HepG2 (cell line): ENCODE results near the gene FOXK2. TPM values are rescaled to one million over a fixed set of nuclear protein-coding genes. Genes with fewer than 3 reads are reported as not detected.
"Not testable (repeated sequence)": the region's sequence is repeated elsewhere in the genome, so short reads cannot be mapped to it uniquely, and the experiment has no call there.

ENCODE experiments used
- ATAC-seq: fragments of 200-7000 bp; cut with Tn5 transposase; 3 replicates; pipeline ENCODE4 v1.9.1; 2020; ENCODE audit warnings: mild to moderate bottlenecking, moderate library complexity
- BruUV-seq: library from RNA; stranded (reverse); fragments of 400-500 nt; replicated peaks from 2 replicates; lab custom pipeline; 2021; lab: Mats Ljungman, UMichigan
- CTCF ChIA-PET: fragments of 300-600 bp; formaldehyde crosslinking; extraction: SDS; loops from one replicate; lab custom pipeline; 2021; ENCODE audit warnings: low total read pairs, inconsistent platforms, low intra/inter-chr PET ratio; lab: Yijun Ruan, JAX
- POLR2A ChIA-PET: fragments of 350-600 bp; sonication (Branson Sonifier 250); formaldehyde crosslinking; loops from one replicate; lab custom pipeline; 2020; ENCODE audit warnings: antibody characterized with exemption, inconsistent platforms; lab: Yijun Ruan, JAX
- DNase-seq: peaks from one replicate; pipeline ENCODE4 v3.0.0-alpha.2; 2015; ENCODE audit warnings: low spot score
- FAIRE-seq: peaks from 3 replicates; lab custom pipeline; 2011; peaks lifted over from hg19 to GRCh38; lab: Jason Lieb, UNC
- H2AFZ ChIP-seq: one replicate; pipeline ENCODE4 v1.6.1; 2011; ENCODE audit warnings: low read length, inconsistent platforms
- H3K27ac ChIP-seq: fragments of 300-600 bp; 3 replicates; pipeline ENCODE4 v1.8.0; 2011; ENCODE audit warnings: mixed run types, mild to moderate bottlenecking, mixed read lengths, low read length, inconsistent platforms; ENCODE audit not compliant: insufficient read depth; ENCODE audit errors: extremely low read length
- H3K27me3 ChIP-seq, 2 experiments: fragments of 200-600 bp in 1 of 2; 2 replicates in 1 of 2; 3 replicates in 1 of 2; pipeline versions ENCODE4 v1.6.0 to v1.8.0; 2011; ENCODE audit warnings: low read length in 2 of 2, mild to moderate bottlenecking in 2 of 2, moderate library complexity in 2 of 2, inconsistent platforms in 1 of 2; ENCODE audit not compliant: insufficient read depth in 2 of 2, control insufficient read depth in 1 of 2
- H3K36me3 ChIP-seq, 2 experiments: fragments of 200-600 bp in 1 of 2; replicated peaks in 1 of 2; 2 replicates in 1 of 2; 3 replicates in 1 of 2; pipeline versions ENCODE4 v1.5.1 to v1.8.0; 2011; ENCODE audit warnings: low read length in 2 of 2, inconsistent platforms in 1 of 2; ENCODE audit not compliant: insufficient read depth in 2 of 2, control insufficient read depth in 1 of 2
- H3K4me1 ChIP-seq: 2 replicates; pipeline ENCODE4 v1.5.1; 2012; ENCODE audit warnings: low read length, inconsistent platforms; ENCODE audit not compliant: insufficient read depth
- H3K4me2 ChIP-seq: 2 replicates; pipeline ENCODE4 v1.6.0; 2011; ENCODE audit warnings: low read depth, low read length, inconsistent platforms
- H3K4me3 ChIP-seq, 3 experiments: fragments of 200-600 bp in 1 of 3; sonication (generic), shearing (Covaris generic) in 1 of 3; replicated peaks in 1 of 3; 2 replicates each; pipeline ENCODE4 v1.5.1; 2011 to 2016; ENCODE audit warnings: low read length in 3 of 3, inconsistent platforms in 2 of 3, low read depth in 2 of 3, mild to moderate bottlenecking in 2 of 3, control low read depth in 1 of 3, mixed read lengths in 1 of 3; ENCODE audit not compliant: insufficient read depth in 1 of 3
- H3K79me2 ChIP-seq: one replicate; pipeline ENCODE4 v1.6.1; 2011; ENCODE audit warnings: low read length, inconsistent platforms; ENCODE audit not compliant: insufficient read depth
- H3K9ac ChIP-seq: 2 replicates; pipeline ENCODE4 v1.6.0; 2011; ENCODE audit warnings: mild to moderate bottlenecking, low read depth, low read length, inconsistent platforms; ENCODE audit not compliant: insufficient read depth
- H3K9me3 ChIP-seq: 2 replicates; pipeline ENCODE4 v1.5.1; 2012; ENCODE audit warnings: mild to moderate bottlenecking, low read length
- H4K20me1 ChIP-seq: 2 replicates; pipeline ENCODE4 v1.6.0; 2011; ENCODE audit warnings: inconsistent platforms, mild to moderate bottlenecking, low read length, moderate library complexity; ENCODE audit not compliant: insufficient read depth
- AGO2 ChIP-seq: fragments of 200-400 bp; formaldehyde crosslinking; optimal IDR thresholded peaks from 2 replicates; pipeline ENCODE3; 2017; ENCODE audit warnings: mild to moderate bottlenecking, low read depth, low read length, moderate library complexity
- FOXK1 ChIP-seq: sonication (generic); formaldehyde crosslinking; IDR thresholded peaks from 2 replicates; pipeline ENCODE4 v1.4.0; 2020; ENCODE audit warnings: low read depth, missing genetic modification reagents, borderline replicate concordance
- HNRNPLL ChIP-seq: fragments of 200-400 bp; formaldehyde crosslinking; IDR thresholded peaks from 2 replicates; pipeline ENCODE4 v1.6.1; 2017; ENCODE audit warnings: mild to moderate bottlenecking, low read depth, low read length; ENCODE audit not compliant: poor library complexity, severe bottlenecking
- MXI1 ChIP-seq: IDR thresholded peaks from 3 replicates; pipeline ENCODE4 v1.6.1; 2012; ENCODE audit warnings: low read depth, low read length, inconsistent platforms, borderline replicate concordance
- RBM22 ChIP-seq: fragments of 200-400 bp; formaldehyde crosslinking; optimal IDR thresholded peaks from 2 replicates; pipeline ENCODE3; 2017; ENCODE audit warnings: mild to moderate bottlenecking, low read length, moderate library complexity
- SMAD3 ChIP-seq: sonication (generic); formaldehyde crosslinking; IDR thresholded peaks from 2 replicates; pipeline ENCODE4 v1.4.0; 2020; ENCODE audit warnings: missing genetic modification reagents
- TERF1 ChIP-seq: sonication (generic); formaldehyde crosslinking; IDR thresholded peaks from 2 replicates; pipeline ENCODE4 v1.8.0; 2022; ENCODE audit warnings: mild to moderate bottlenecking, missing genetic modification reagents, moderate library complexity
- THAP7 ChIP-seq: sonication (generic); formaldehyde crosslinking; IDR thresholded peaks from 2 replicates; pipeline ENCODE4 v1.8.1; 2023; ENCODE audit warnings: mild to moderate bottlenecking, missing genetic modification reagents
- ZNF17 ChIP-seq: sonication (generic); formaldehyde crosslinking; IDR thresholded peaks from 2 replicates; pipeline ENCODE4 v1.5.0; 2020; ENCODE audit warnings: mild to moderate bottlenecking, missing genetic modification reagents
- ZNF253 ChIP-seq: sonication (generic); formaldehyde crosslinking; IDR thresholded peaks from 2 replicates; pipeline ENCODE4 v1.8.0; 2022; ENCODE audit warnings: mild to moderate bottlenecking, missing genetic modification reagents, borderline replicate concordance
- ZNF552 ChIP-seq: sonication (generic); formaldehyde crosslinking; IDR thresholded peaks from 2 replicates; pipeline ENCODE4 v1.9.0; 2022; ENCODE audit warnings: missing genetic modification reagents, mild to moderate bottlenecking, borderline replicate concordance
- ZNF768 ChIP-seq: sonication (generic); formaldehyde crosslinking; IDR thresholded peaks from 2 replicates; pipeline ENCODE4 v1.4.0; 2020; ENCODE audit warnings: missing genetic modification reagents
- WGBS: methylation state at CpG from one replicate; pipeline ENCODE4 v1.1.6; 2017; ENCODE audit warnings: low lambda C conversion rate; 5-methylcytosine and 5-hydroxymethylcytosine counted together
- in situ Hi-C: cut with HindIII; loops from 2 replicates; pipeline ENCODE4 v1.10.0; 2017; ENCODE audit warnings: low pct_unique_long_range_greater_than_20kb; ENCODE audit not compliant: extremely low pct_ligation_motif_present
- intact Hi-C: fragments of 100-400 bp; cut with micrococcal nuclease; formaldehyde crosslinking; loops from one replicate; pipeline ENCODE4 v1.10.0; 2022; ENCODE audit not compliant: unreplicated experiment
- polyA plus RNA-seq, 8 experiments: library from polyadenylated mRNA; depleted of rRNA in 3 of 8; stranded (reverse) in 7 of 8; unstranded in 1 of 8; fragments of >200 nt; fragmentation: Illumina TruSeq in 4 of 8; extraction: Trizol in 4 of 8; gene quantifications; 2 replicates each; pipeline versions ENCODE4 v1.2.1 to v1.2.3, GENCODE V29; 2011 to 2016; ENCODE audit warnings: low read depth in 4 of 8, missing spikeins in 1 of 8, mixed read lengths in 1 of 8; ENCODE audit not compliant: insufficient read depth in 1 of 8
- total RNA-seq, 5 experiments: library from RNA; depleted of rRNA; stranded (reverse); fragments of >200 nt; fragmentation: Illumina TruSeq; extraction: Trizol; gene quantifications; 2 replicates each; pipeline ENCODE4 v1.2.3, GENCODE V29; 2016; ENCODE audit warnings: low read depth in 1 of 5

The FOXK2 gene
- total and polyA plus RNA-seq, 2 of the 13 experiments (the other 11 are each of a cell fraction or from before 2014, with no cell fraction given), result 67.1 to 67.2 TPM

- H3K9me3 ChIP-seq, H4K20me1 ChIP-seq, H3K9ac ChIP-seq, H3K27me3 ChIP-seq, intact Hi-C loops, H3K4me2 ChIP-seq, CTCF ChIA-PET, DNase-seq, BruUV-seq, H3K27ac ChIP-seq, H2AFZ ChIP-seq, H3K4me1 ChIP-seq, ATAC-seq, H3K4me3 ChIP-seq, POLR2A ChIA-PET, in situ Hi-C loops, FAIRE-seq: not testable (repeated sequence)
- peaks cover 36% of the 10 kb centered on the region for H3K79me2 ChIP-seq
- H3K36me3 ChIP-seq, result peaks cover 44 to 78% of the 10 kb centered on the region in 2 experiments
- TF ChIP-seq AGO2, result peak; percentile 58
- 96% methylated on average over 35 of the region's 52 CpGs for WGBS
Observed at GRCh38 chr17:82575581-82576221, 56.2 kb downstream of the FOXK2 start.

GRCh38 chr17:82577300-82577699 lies 57.8 kb downstream of the FOXK2 start:
- in situ Hi-C loops (no loop called here), intact Hi-C loops (no loop called here)
- WGBS, result 97% methylated on average over 18 of the region's 18 CpGs
- TF ChIP-seq RBM22, result peak; percentile 87
- no peak for TF ChIP-seq ZNF253
- no peak for TF ChIP-seq FOXK1
- TF ChIP-seq ZNF768 (CRISPR knock-in tag), result peak; percentile 11; the same call in 1 of the 2 replicates
- no peak for TF ChIP-seq SMAD3
- TF ChIP-seq MXI1, result no peak
- no peak for TF ChIP-seq ZNF552
- peak; percentile 65 for TF ChIP-seq AGO2
- TF ChIP-seq THAP7 (CRISPR knock-in tag), result no peak
- peak; percentile 31 for TF ChIP-seq HNRNPLL
- no peak for TF ChIP-seq ZNF17
- TF ChIP-seq TERF1, result no peak
- CTCF ChIA-PET, result no interaction called here
- TSS peak; percentile 48 for BruUV-seq
- Histone ChIP-seq H3K9me3 (no peaks in the 10 kb centered on the region), H3K9ac (no peak overlapping the region), H3K36me3 (peaks cover 36 to 76% of the 10 kb centered on the region in 2 experiments), H4K20me1 (no peaks in the 10 kb centered on the region), H3K4me2 (no peak overlapping the region), H3K79me2 (peaks cover 38% of the 10 kb centered on the region), H2AFZ (no peak overlapping the region), H3K27ac (no peak overlapping the region), H3K27me3 (no peaks in the 10 kb centered on the region), H3K4me1 (no peaks in the 10 kb centered on the region), H3K4me3 (no peak overlapping the region)
- DNase-seq, result no peak
- POLR2A ChIA-PET, result interaction anchor here (1.3 kb wide), 1 partner anchor 9 kb away, joined by 3 read pairs; no protein-coding TSS in a partner anchor
- peak; percentile 31; the same call in 2 of the 3 replicates for ATAC-seq
- no peak for FAIRE-seq
